Esophagus muscularis mucosa (tissue), 4 donors: Measurements from ENCODE around the gene CLSTN1. TPM values are rescaled to one million over a fixed set of nuclear protein-coding genes. Genes with fewer than 3 reads are reported as not detected.
A peak's percentile ranks its signal among the peaks of the same experiment; 100 is the strongest.

Source experiments
- DNase-seq: peaks from one replicate; pipeline ENCODE4 v3.0.0-alpha.2; 2017; ENCODE audit errors: extremely low spot score
- H3K27ac ChIP-seq, 4 donors: fragments of 200-600 bp; sonication (generic); replicated peaks in 1 of 4; 1 replicate in 3 of 4; 2 replicates in 1 of 4; pipeline ENCODE4 v1.5.1; 2016 to 2019; ENCODE audit warnings: mild to moderate bottlenecking in 1 of 4
- H3K27me3 ChIP-seq, 4 donors: fragments of 200-600 bp; sonication (generic); one replicate each; pipeline versions ENCODE4 v1.5.1 to v1.6.0; 2016 to 2019
- H3K36me3 ChIP-seq, 4 donors: fragments of 200-600 bp; sonication (generic); one replicate each; pipeline ENCODE4 v1.5.1; 2016 to 2019
- H3K4me1 ChIP-seq, 4 donors: fragments of 200-600 bp; sonication (generic); one replicate each; pipeline ENCODE4 v1.5.1; 2016 to 2019
- H3K4me3 ChIP-seq, 4 donors: fragments of 200-600 bp; sonication (generic); 1 replicate in 2 of 4; 2 replicates in 2 of 4; pipeline ENCODE4 v1.5.1; 2016 to 2019; ENCODE audit warnings: mild to moderate bottlenecking in 4 of 4, moderate library complexity in 1 of 4
- H3K9me3 ChIP-seq, 4 donors: fragments of 200-600 bp; sonication (generic); 1 replicate in 3 of 4; 2 replicates in 1 of 4; pipeline ENCODE4 v1.5.1; 2016 to 2019
- CTCF ChIP-seq, 3 experiments: fragments of 200-600 bp in 2 of 3; fragments of 450-650 bp in 1 of 3; sonication (generic) in 2 of 3; IDR thresholded peaks; one replicate each; pipeline ENCODE4 v1.5.1; 2017 to 2019; ENCODE audit warnings: antibody characterized with exemption in 3 of 3, mild to moderate bottlenecking in 2 of 3, moderate library complexity in 1 of 3
- EP300 ChIP-seq: sonication (generic); formaldehyde crosslinking; IDR thresholded peaks from one replicate; pipeline ENCODE4 v1.6.1; 2017; ENCODE audit warnings: antibody characterized with exemption
- POLR2A ChIP-seq: fragments of 450-650 bp; IDR thresholded peaks from one replicate; pipeline ENCODE4 v1.6.1; 2017; ENCODE audit warnings: antibody characterized with exemption, moderate library complexity, mild to moderate bottlenecking, low read depth
- POLR2AphosphoS5 ChIP-seq, 2 donors: sonication (generic); formaldehyde crosslinking; IDR thresholded peaks; one replicate each; pipeline ENCODE4 v1.6.1; 2017; ENCODE audit warnings: antibody characterized with exemption in 2 of 2
- WGBS: methylation state at CpG from one replicate; pipeline ENCODE4 v1.1.5; 2018; 5-methylcytosine and 5-hydroxymethylcytosine counted together
- intact Hi-C: fragments of 100-400 bp; cut with DNase I; formaldehyde crosslinking; loops from one replicate; pipeline ENCODE4 v1.15.1; 2023
- total RNA-seq, 4 donors: library from RNA; depleted of rRNA; stranded (reverse); fragments of >200 nt; gene quantifications; one replicate each; pipeline versions ENCODE4 v1.1.0 to v1.2.1, GENCODE V29; 2016

Gene CLSTN1
- total RNA-seq, 4 donors from 2014 or later, result 47.1 to 109 (median 72.3) TPM

- Histone ChIP-seq H3K4me3 (no peak overlapping the region), H3K27ac (no peak overlapping the region), H3K27me3 (no peaks in the 10 kb centered on the region), H3K9me3 (no peaks in the 10 kb centered on the region), H3K36me3 (peaks cover 9 to 92% (median 63%) of the 10 kb centered on the region in 4 donors), H3K4me1 (peaks cover 0 to 29% (median 16%) of the 10 kb centered on the region in 4 donors)
- DNase-seq, result no peak
- TF ChIP-seq POLR2AphosphoS5 (IDR thresholded peaks at IDR 0.05), result no peak
- TF ChIP-seq CTCF (IDR thresholded peaks at IDR 0.05), result peak; percentile 53 to 80 (median 64)
- WGBS, result 76% methylated on average over 14 of the region's 29 CpGs
- intact Hi-C loops, result loop anchor here (5.0 kb wide), 1 partner anchor 146 kb away; no protein-coding TSS in a partner anchor
Measured at GRCh38 chr1:9721606-9722377, 102.0 kb downstream of the CLSTN1 start.

GRCh38 chr1:9720785-9721605 lies 102.8 kb downstream of the CLSTN1 start:
- H3K9me3 ChIP-seq, result no peaks in the 10 kb centered on the region
- DNase-seq, result no peak
- WGBS, result 97% methylated on average over 16 of the region's 34 CpGs
- H3K27ac ChIP-seq, result no peak overlapping the region
- intact Hi-C loops, result loop anchor here (5.0 kb wide), 1 partner anchor 146 kb away; no protein-coding TSS in a partner anchor
- TF ChIP-seq POLR2A, result no peak
- TF ChIP-seq CTCF (IDR thresholded peaks at IDR 0.05), result no peak
- no peak for TF ChIP-seq EP300
- TF ChIP-seq POLR2AphosphoS5 (IDR thresholded peaks at IDR 0.05), result no peak
- H3K27me3 ChIP-seq, result no peaks in the 10 kb centered on the region
- peaks cover 0 to 29% (median 16%) of the 10 kb centered on the region in 4 donors for H3K4me1 ChIP-seq
- H3K4me3 ChIP-seq, result no peak overlapping the region
- peaks cover 16 to 92% (median 65%) of the 10 kb centered on the region in 4 donors for H3K36me3 ChIP-seq

- H3K4me1 ChIP-seq, result peaks cover 0 to 29% (median 16%) of the 10 kb centered on the region in 4 donors
- peaks cover 16 to 92% (median 70%) of the 10 kb centered on the region in 4 donors for H3K36me3 ChIP-seq
- WGBS, result 94% methylated on average over 22 of the region's 36 CpGs
- H3K27ac ChIP-seq, result no peak overlapping the region
- no peaks in the 10 kb centered on the region for H3K27me3 ChIP-seq
- DNase-seq, result no peak
- no peak overlapping the region for H3K4me3 ChIP-seq
- TF ChIP-seq POLR2A (no peak), POLR2AphosphoS5 (IDR thresholded peaks at IDR 0.05) (no peak), EP300 (no peak), CTCF (IDR thresholded peaks at IDR 0.05) (no peak)
- no peaks in the 10 kb centered on the region for H3K9me3 ChIP-seq
- intact Hi-C loops, result loop anchor here (5.0 kb wide), 1 partner anchor 147 kb away; no protein-coding TSS in a partner anchor
Measured at GRCh38 chr1:9719978-9720722, 103.6 kb downstream of the CLSTN1 start.

GRCh38 chr1:9718006-9718680 lies 105.6 kb downstream of the CLSTN1 start:
- H3K27me3 ChIP-seq, result no peaks in the 10 kb centered on the region
- 92% methylated on average over 5 of the region's 10 CpGs for WGBS
- TF ChIP-seq POLR2AphosphoS5 (IDR thresholded peaks at IDR 0.05) (no peak), POLR2A (no peak), CTCF (IDR thresholded peaks at IDR 0.05) (no peak), EP300 (no peak)
- intact Hi-C loops, result no loop called here
- peaks cover 0 to 29% (median 14%) of the 10 kb centered on the region in 4 donors for H3K4me1 ChIP-seq
- peak overlapping the region in 3 of 4 donors; percentile 20 to 30 (median 28) for H3K4me3 ChIP-seq
- H3K36me3 ChIP-seq, result peaks cover 11 to 83% (median 58%) of the 10 kb centered on the region in 4 donors
- peak overlapping the region in 1 of 4 donors; percentile 10 for H3K27ac ChIP-seq
- DNase-seq, result no peak
- no peaks in the 10 kb centered on the region for H3K9me3 ChIP-seq
